T-helper 22 cell (primary cell): ENCODE results near the gene EGLN3.
"Not testable (repeated sequence)": the region's sequence is repeated elsewhere in the genome, so short reads cannot be mapped to it uniquely, and the experiment has no call there.

ENCODE experiments used
- DNase-seq: peaks from one replicate; pipeline ENCODE4 v3.0.0-alpha.2; 2020; ENCODE audit warnings: low read depth

Gene EGLN3

DNA sequence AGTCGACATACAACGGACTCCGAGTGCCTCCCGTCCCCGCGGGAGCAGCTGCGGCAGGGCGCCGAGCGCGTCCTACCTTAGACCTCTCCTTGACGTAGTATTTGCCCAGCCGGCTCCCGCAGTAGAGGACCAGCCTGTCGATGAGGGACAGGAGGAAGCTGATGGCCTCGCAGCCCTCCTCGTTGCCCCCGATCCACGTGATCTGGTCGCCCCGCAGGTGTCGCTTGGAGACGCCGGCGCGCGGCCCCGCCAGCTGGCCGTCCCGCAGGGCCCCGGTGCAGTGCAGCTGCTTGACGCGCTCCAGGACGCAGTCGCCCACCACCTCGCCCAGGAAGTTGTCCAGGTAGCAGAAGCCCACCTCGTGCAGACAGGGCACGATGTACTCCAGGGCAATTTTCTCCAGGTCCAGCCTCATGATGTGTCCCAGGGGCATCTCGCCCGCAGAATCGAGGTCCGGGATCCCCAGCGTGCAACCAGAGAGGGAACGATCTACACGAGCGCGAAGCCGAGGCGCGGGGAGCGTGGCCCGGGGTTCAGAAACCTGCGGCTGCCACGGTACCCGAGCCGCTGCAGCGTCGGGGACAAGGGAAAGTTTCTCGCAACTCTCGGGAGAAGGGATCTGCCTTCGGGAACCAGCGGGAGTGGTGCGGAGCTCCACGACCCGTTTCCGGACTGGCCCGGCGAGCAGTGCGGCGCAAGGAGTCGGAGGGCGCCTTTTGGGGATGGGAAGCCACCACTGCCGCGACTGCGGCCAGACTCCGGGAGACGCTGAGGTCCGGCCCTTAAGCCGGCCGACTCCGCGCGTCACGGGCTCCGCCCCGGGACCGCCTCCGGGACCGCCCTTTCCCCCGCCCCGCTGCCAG lies at the start of gene EGLN3:
TSS of gene EGLN3 (minus strand) at position 755 of the 863 bp plus-strand sequence. CDS start at position 433, 322 bp downstream.
- DNase-seq, result peak; percentile 19

DNA sequence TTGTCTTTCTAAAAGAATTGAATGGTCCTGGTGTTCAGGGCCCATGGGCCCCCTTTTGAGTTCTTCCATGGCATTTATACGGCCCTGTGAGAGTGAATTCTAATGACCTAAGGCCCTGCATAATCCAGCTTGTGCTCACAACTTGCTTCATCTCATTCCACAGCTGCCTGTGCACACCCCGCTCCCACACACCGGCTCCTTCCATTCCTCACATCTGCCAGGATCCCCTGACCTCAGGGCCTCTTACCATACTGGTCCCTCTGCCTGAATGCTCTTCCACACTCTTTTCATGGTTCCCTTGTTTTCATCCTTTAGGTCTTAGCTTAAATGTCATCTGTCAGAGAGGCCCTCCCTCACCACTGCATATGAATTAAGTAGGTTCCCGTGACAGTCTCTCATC lies 49.5 kb upstream of the EGLN3 start:
- DNase-seq, result no peak

DNA sequence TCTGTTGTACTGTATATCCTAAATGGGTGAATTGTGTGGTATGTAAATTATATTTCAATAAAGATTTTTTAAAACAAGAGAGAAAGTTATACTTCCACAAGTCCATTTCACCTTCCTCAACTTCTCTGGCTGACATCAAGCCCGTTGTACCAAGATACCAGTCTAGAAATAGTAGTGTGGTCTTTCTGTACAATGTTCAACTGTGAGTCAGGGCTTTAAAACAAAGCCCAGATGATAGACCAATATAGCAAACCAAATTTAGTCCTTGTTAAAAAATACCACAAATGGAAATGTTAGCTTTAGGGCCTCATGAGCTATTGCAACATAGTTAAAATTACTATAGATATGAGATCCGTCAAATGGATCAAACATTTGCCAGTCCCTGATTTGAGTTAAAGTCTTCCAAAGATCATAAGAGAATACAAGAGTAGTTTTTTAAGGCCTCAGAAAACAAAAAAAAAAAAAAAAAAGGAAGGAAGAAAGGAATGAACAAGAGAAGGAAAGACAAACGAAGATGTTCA lies 49.0 kb upstream of the EGLN3 start:
- DNase-seq, result no peak

DNA sequence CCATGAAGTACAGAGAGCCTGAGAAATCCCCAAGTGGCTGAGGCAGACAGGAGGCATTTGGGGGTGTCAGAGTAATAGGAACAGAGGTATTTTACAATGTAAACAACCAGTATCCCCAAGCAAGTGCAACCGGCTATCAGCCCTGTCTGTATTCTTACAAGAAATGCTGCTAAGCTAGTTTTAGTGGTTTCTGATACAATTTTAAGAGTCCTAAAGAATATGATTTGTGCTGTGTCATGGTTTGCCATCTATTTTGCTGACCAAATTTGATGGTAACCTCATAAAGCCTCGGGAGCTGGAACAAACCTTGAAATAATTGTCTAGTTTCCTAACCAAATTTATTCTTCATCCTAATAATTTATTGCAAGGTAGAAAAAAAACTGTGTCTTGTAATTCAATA lies 46.7 kb upstream of the EGLN3 start:
- DNase-seq, result no peak

DNA sequence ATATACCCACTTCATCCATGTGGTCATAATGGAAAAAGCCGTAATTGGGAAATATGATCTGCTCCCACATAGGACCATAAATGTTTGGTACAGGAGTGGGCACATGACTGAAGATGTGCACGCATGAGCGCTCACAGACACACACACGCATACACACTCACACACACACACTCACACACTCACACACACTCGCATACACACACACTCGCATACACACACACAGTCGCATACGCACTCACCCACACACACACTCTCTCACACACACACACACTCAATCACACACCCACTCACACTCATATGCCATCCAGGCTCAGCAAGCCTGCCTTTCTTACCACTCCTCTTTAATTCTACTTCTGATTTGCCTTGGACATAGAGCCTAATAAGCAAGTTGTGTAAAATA lies 45.6 kb upstream of the EGLN3 start:
- DNase-seq, result no peak

DNA sequence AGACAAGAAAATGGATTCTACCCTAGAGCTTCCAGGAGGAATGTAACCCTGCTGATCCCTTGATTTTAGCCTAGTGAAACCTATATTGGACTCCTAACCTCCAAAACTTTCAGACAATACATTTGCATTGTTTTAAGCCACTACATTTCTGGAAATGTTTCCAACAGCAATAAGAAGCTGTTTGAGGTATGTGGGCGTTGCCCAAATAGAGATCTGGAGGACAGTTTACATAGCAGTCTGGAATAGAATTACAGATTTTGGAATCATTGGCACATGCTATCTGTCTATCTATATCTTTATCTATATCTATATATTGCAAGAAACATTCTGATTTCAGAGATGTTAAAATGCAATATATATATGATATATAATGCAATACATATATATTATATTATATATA lies 42.4 kb upstream of the EGLN3 start:
- no peak for DNase-seq

DNA sequence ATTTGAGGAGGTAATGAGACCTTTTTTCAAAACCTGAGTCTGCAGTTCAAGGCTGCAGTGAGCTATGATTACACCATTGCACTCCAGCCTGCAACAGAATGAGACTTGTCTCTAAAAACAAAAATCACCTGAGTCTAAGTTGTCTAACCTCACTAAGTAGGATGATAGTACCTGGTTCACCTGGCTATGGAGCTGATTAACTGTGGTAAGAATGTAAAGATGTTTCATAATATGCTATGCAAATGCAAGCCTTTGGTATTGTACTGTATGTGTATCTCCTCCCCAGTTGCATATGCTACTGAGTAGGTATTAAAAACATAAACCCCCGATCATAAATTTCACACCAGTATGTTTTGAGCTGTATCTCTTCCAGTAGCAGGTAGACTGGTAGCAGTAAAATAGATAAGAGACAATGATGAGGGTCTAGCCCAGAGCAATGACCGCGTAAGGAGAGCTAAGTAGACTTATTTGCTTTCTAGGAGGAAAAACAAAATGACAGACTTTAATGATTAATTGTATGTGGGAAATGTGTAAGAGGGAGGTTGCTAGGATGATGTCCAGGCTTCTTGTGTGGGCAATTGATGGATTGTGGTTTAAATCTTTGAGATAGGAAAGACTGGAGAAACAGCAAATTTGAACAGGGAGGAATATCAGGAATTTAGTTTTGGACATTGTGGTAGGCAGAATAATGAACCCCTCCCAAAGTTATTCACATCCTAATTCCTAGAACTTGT lies 41.6 kb upstream of the EGLN3 start:
- no peak for DNase-seq

DNA sequence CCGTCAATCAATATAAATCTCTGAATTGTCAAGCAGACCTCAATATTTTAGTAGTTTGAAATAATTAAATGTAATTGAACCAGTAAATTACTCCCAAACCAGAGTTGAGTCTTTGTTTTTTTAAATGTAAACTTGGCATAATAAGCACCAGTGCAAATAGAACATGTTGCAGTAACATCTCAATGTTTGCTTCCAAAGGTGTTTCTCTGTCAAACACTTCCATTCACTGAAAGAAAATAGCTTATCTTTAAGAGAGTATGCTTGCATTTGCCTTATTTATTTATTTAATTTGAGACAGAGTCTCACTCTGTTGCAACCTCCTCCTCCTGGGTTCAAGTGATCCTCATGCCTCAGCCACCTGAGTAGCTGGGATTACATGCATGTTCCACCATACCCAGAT lies 39.9 kb upstream of the EGLN3 start:
- no peak for DNase-seq

DNA sequence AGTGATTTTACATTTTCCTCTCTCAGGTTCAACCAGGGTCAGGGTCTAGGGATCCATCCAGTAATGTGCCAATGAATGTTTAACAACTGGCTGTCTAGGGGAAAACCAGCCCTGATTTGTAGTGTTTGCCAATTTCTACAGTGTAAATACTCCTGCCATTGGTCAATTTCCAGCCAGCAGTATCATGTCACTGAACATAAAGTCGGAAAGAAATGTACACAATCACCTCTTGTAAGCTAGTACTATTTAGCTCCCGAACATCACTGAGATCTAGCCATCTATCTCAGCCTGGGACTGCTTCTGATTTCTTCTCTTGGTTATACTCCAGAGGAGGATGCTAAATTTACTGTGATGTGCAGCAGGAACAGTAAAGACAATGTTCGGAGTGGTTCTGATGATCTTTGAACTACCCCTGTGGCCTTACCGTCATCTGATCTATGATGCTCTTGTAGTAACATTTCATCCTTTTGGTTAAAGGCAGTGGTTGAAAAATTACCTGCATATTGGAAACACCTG lies 36.7 kb upstream of the EGLN3 start:
- DNase-seq, result no peak

DNA sequence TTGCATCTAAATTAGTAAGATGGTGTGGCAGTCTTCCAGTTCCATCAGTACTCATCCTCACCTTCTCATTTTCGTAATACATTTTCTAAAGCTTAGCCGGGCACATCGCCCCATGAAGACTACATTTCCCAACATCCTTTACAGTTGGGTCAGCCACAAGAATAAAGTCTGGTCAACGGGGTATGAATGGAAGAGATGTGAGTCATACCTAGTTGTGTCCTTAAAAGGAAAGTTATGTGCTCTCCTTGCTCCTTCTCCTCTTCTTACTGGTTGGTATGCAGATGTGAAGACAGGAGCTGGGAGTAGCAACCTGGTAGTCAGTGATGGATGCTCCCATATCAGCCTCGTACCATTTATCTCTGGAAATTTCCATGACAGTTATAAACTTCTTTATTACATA lies 35.9 kb upstream of the EGLN3 start:
- no peak for DNase-seq

DNA sequence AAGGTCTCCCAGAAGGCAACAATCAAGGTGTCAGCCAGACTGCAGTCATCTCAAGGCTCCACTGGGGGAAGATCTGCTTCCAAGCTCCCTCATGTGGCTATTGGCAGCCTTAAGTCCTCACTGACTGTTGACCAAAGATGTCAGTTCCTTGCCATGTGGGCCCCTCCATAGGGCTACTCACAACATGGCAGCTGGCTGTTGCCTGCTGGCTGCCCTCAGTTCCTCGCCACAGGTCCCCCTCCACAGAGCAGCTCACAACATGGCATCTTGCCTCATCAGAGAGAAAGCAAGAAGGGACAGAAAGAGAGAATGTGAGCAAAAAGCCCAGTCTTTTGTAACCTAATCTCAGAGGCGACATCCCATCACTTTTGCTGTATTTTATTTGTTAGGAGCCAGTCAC lies 34.4 kb upstream of the EGLN3 start:
- DNase-seq, result no peak

DNA sequence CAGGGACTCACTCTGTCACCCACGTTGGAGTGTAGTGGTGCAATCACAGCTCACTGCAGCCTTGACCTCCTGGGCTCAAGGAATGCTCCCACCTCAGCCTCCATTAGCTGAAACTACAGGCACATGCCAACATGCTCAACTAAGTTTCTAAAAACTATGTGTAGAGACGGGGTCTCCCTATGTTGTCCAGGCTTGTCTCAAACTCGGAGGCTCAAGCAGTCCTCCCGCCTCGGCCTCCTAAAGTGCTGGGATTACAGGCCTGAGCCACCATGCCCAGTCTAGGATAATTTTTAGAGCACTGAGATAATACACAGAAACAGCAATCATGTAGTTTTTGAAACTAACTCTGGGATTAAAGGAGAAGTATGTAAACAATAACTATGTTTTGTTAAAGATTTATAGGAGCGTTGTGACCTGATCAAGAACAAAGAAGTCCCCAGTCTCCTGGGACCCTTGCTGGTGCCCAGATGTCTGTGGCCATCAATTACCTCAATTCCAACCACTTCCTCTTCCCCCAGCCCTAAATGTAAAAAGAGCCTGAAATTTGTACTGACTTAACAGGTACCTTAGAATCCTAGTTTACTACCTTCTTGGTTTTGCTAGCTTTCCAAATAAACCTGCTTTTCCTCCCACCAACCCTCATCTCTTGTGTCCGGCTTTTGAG lies 28.9 kb upstream of the EGLN3 start:
- no peak for DNase-seq

DNA sequence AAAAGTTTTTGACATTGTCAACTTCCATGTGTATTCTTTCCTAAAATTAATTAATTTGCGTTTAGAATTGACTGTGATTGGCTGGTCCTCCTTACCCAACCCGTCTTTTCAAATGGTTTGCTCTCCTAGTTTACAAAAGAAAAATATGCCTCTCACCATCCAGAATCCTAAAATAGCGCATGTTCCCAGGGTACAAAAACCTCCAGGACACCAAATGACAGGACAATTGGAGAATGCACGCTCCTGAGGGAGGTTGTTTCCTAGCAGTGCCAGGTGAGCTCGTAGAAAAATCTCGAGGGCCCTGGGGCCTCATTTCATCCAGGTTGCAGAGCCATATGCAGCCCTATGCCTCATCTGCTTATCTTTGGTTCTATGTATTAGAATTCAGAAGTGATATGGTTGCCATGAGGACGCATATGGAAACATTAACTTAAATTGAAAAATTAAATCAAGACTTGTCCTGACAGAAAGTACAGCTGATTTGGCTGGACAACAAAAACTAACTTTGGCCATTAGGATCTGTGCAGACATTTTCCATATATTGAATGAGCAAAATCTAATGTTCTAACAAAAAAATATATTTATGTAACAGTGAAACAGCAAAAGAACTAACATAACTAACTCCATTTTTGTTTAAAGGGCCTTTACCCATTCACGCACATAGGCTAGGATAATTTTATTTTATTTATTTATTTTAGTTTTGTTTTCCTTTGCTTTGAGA lies 28.2 kb upstream of the EGLN3 start:
- no peak for DNase-seq

DNA sequence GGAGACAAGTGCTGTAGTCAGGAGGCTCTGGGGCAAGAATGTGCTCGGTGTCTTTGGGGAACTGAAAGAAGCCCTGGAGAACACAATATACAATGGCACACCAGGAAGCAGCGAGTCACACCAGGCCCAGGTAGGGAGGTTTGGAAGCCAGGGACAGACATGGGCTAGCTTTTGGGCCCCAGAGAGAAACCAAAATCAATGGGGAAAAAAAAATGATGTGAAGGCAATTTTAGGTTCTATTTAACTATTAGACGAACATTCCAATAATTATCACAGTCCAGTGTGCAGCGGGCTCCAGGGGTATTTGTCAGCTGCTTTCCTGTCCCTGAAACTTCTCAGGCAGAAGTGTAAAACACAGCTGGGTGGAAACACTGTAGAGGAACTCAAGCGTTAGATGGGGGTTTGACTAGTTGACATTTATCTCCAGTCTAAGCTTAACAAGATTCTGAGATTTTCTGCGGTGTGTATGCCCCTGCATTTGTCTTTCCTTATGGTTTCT lies 21.8 kb upstream of the EGLN3 start:
- DNase-seq, result no peak

DNA sequence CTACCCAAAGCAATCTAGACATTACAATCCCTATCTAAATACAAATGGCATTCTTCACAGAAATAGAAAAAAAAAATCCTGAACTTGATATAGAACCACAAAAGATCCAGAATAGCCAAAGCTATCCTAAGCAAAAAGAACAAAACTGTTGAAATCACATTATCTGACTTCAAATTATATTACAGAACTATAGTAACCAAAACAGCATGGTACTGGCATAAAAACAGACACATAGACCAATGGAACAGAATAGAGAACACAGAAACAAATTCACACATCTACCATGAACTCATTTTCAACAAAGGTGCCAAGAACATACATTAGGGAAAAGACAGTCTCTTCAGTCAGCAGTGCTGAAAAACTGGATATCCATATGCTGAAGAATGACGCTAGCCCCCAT lies 19.0 kb upstream of the EGLN3 start:
- not testable (repeated sequence) for DNase-seq

DNA sequence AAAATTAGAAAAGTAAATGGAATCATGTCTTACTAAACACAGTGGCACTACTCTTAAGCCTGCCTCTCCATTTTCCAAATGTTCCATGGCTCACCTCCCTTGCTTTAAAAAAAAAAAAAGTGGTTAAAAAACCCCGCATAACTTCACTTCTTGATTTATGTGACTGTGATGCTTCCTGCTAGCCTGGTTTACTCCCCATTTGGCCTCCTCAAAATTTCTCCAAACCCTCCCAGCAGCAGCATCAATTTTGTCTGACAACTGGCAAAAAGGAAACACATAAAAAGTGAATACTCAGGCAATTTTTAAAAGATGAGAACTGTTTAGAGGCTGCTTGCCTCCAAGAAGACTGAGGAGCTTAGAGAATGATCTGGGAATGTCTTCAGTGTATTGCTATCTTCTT lies 17.8 kb upstream of the EGLN3 start:
- no peak for DNase-seq

DNA sequence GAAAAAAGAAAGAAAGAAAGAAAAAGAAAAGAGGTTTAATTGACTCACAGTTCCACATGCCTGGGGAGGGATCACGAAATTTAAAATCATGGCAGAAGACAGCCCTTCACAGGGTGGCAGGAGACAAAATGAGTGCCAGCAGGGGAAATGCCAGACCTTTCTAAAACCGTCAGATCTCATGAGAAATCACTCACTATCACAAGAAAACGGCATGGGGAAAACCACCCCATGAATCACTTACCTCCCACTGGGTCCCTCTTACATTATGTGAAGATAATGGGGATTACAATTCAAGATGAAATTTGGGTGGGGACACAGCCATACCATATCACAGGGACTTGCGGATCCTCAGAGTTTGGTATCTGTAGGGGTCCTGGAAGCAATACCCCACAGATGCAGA lies 16.3 kb upstream of the EGLN3 start:
- DNase-seq, result no peak

DNA sequence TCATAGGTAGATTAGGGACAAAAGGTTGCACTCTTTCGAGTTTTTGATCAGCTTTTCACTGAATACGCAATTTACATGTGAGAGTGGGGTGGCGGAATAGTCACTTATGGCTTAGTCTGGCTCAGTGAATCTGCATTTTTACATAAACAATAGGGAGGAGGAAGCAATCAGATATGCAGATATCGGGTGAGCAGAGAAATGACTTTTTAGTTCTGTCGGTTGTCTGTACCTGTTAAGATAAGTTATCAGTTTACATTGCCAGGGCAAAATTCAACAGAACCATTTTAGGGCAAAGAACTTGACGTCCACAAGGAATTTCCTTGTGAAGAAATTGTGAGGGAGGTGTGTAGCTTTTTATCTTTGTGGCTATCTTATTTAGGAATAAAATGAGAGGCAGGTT lies 15.4 kb upstream of the EGLN3 start:
- DNase-seq, result no peak

DNA sequence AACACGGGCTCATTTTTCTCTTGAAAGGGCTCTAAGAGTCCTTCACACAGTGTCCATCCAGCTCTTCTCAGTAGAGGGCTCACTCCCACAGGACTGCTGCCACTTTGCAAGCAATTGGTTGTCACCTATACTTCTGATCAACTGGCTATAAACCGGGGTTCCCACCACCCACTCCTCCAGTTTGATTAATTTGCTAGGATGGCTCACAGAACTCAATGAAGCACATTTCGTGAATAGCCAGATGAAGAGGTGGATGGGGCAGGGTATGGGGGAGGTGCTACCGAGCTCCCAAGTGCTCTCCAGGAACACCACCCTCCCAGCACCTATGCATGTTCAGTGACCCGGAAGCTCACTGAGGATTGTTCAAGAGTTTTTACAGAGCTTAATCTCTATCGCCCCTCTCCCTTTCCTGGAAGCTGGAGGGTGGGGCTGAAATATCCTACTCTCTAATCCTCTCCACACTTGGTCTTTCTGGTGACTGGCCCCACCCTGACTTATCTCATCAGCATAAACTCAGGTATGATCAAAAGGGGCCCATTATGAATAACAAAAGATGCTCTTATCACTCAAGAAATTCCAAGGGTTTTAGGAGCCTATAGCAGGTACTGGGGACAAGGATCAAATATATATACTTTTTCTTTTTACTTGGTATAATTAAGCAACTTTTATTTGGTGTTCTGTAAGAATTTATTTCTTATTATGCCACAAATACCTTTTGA lies 13.9 kb upstream of the EGLN3 start:
- DNase-seq, result no peak

DNA sequence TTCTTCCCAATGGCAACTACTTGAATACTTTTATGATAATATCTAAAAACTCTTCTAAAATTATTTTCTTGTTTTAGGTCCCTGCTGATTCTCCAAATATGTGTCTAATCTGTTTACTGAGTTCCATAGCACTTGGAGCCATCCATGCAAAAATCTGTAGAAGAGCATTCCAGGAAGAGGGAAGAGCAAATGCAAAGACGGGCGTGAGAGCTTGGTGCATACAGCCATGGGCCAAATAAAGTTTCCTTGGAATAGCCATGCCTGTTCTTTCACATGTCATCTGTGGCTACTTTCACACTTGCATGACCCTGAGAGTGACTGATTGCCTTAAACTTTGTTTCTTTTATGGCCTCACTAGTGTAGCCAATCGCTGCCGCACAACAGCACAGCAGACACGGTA lies 13.0 kb upstream of the EGLN3 start:
- no peak for DNase-seq

DNA sequence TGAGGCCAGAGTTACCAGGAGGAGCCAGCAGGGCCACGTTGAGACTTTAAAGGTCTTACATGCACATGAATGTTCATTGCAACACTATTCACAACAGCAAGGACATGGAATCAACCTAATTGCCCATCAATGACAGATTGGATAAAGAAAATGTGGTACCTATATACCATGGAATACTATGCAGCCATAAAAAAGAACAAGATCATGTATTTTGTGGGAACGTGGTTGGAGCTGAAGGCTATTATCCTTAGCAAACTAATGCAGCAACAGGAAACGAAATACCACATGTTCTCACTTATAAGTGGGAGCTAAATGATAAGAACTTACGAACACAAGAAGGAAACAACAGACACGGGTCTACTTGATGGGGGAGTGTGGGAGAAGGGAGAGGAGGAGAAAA lies 11.6 kb upstream of the EGLN3 start:
- DNase-seq, result not testable (repeated sequence)
